Gastrocnemius medialis (tissue), 4 donors: ENCODE results near the gene TEX13B. TPM values are rescaled to one million over a fixed set of nuclear protein-coding genes. Genes with fewer than 3 reads are reported as not detected.

Source experiments
- ATAC-seq, 2 donors: fragments of 150-250 bp; one replicate each; pipeline ENCODE4 v1.9.1; 2016
- DNase-seq, 2 donors: peaks; one replicate each; pipeline ENCODE4 v3.0.0-alpha.2; 2019
- H3K27ac ChIP-seq, 4 donors: fragments of 200-600 bp; sonication (generic); 1 replicate in 1 of 4; 2 replicates in 3 of 4; pipeline ENCODE4 v1.5.1; 2016 to 2018; ENCODE audit warnings: mild to moderate bottlenecking in 2 of 4, moderate library complexity in 1 of 4
- H3K27me3 ChIP-seq, 3 donors: fragments of 200-600 bp; sonication (generic) in 2 of 3; 1 replicate in 1 of 3; 2 replicates in 2 of 3; pipeline versions ENCODE4 v1.5.1 to v1.6.0; 2016 to 2019; ENCODE audit warnings: mild to moderate bottlenecking in 1 of 3, moderate library complexity in 1 of 3
- H3K36me3 ChIP-seq, 2 donors: fragments of 200-600 bp; sonication (generic) in 1 of 2; one replicate each; pipeline ENCODE4 v1.5.1; 2017 to 2018
- H3K4me1 ChIP-seq, 2 donors: fragments of 200-600 bp; sonication (generic) in 1 of 2; one replicate each; pipeline ENCODE4 v1.5.1; 2016 to 2017; ENCODE audit warnings: mild to moderate bottlenecking in 2 of 2
- H3K4me3 ChIP-seq, 4 donors: fragments of 200-600 bp; sonication (generic) in 3 of 4; 1 replicate in 1 of 4; 2 replicates in 3 of 4; pipeline ENCODE4 v1.5.1; 2016 to 2019; ENCODE audit warnings: mild to moderate bottlenecking in 2 of 4
- H3K9me3 ChIP-seq, 3 donors: fragments of 200-600 bp; sonication (generic) in 2 of 3; 1 replicate in 1 of 3; 2 replicates in 2 of 3; pipeline ENCODE4 v1.5.1; 2016 to 2019
- CTCF ChIP-seq, 5 experiments: fragments of 450-650 bp in 3 of 5; fragments of 200-600 bp in 2 of 5; sonication (generic) in 2 of 5; IDR thresholded peaks in 4 of 5; conservative IDR thresholded peaks in 1 of 5; 1 replicate in 4 of 5; 2 replicates in 1 of 5; pipeline ENCODE4 v1.5.1; 2016 to 2019; ENCODE audit warnings: antibody characterized with exemption in 5 of 5, mild to moderate bottlenecking in 3 of 5, moderate library complexity in 3 of 5
- POLR2A ChIP-seq, 2 donors: fragments of 450-650 bp; IDR thresholded peaks; one replicate each; pipeline ENCODE4 v1.6.1; 2017; ENCODE audit warnings: antibody characterized with exemption in 2 of 2, mild to moderate bottlenecking in 2 of 2, moderate library complexity in 2 of 2
- in situ Hi-C, 4 donors: fragments of 200-750 bp; cut with MboI; loops; one replicate each; pipeline versions ENCODE4 v1.15.0 to v1.8.0; 2017; ENCODE audit warnings: low sequenced_read_pairs in 4 of 4
- intact Hi-C: fragments of 100-400 bp; cut with DNase I; formaldehyde crosslinking; loops from one replicate; pipeline ENCODE4 v1.15.1; 2023; ENCODE audit warnings: low total_unique reads
- total RNA-seq, 4 donors: library from RNA; depleted of rRNA; stranded (reverse); fragments of >200 nt; gene quantifications; one replicate each; pipeline versions ENCODE4 v1.1.0 to v1.2.3, GENCODE V29; 2016

The TEX13B gene
- not detected for total RNA-seq

- in situ Hi-C loops (no loop called here), intact Hi-C loops (no loop called here)
- no peak within 1 kb of the TSS for H3K4me3 ChIP-seq
- H3K27me3 ChIP-seq = no peaks in the 10 kb centered on the region
- no peaks in the 10 kb centered on the region for H3K9me3 ChIP-seq
- ATAC-seq (no peak), DNase-seq (no peak)
- no peaks in the 10 kb centered on the region for H3K4me1 ChIP-seq
- TF ChIP-seq POLR2A (IDR thresholded peaks at IDR 0.05) (no peak), CTCF (IDR thresholded peaks at IDR 0.05 in 4 of 5, conservative IDR thresholded peaks at IDR 0.05 in 1 of 5) (no peak)
- H3K27ac ChIP-seq = no peak within 1 kb of the TSS
- H3K36me3 ChIP-seq = no peaks in the 10 kb centered on the region
These were observed at the start of gene TEX13B for GRCh38 chrX:107982356-107982755. Gene TEX13B, minus strand, starts transcription at chrX:107982370. Its CDS starts 243 bp downstream, at chrX:107982127.

GRCh38 chrX:108029928-108030711 is 48.0 kb upstream of the TEX13B start:
- ATAC-seq (no peak), DNase-seq (no peak)
- peaks cover 0 to 7% (median 0%) of the 10 kb centered on the region in 3 donors for H3K27me3 ChIP-seq
- intact Hi-C loops = no loop called here
- H3K9me3 ChIP-seq = no peaks in the 10 kb centered on the region
- in situ Hi-C loops = no loop called here
- no peaks in the 10 kb centered on the region for H3K36me3 ChIP-seq
- H3K4me1 ChIP-seq = no peaks in the 10 kb centered on the region
- no peak for TF ChIP-seq POLR2A (IDR thresholded peaks at IDR 0.05)
- no peak for TF ChIP-seq CTCF (IDR thresholded peaks at IDR 0.05 in 4 of 5, conservative IDR thresholded peaks at IDR 0.05 in 1 of 5)
- H3K27ac ChIP-seq = no peak overlapping the region
- no peak overlapping the region for H3K4me3 ChIP-seq

- H3K36me3 ChIP-seq = no peaks in the 10 kb centered on the region
- no peak overlapping the region for H3K27ac ChIP-seq
- H3K4me1 ChIP-seq = no peaks in the 10 kb centered on the region
- DNase-seq (no peak), ATAC-seq (no peak)
- in situ Hi-C loops (no loop called here), intact Hi-C loops (no loop called here)
- peaks cover 0 to 7% (median 0%) of the 10 kb centered on the region in 3 donors for H3K27me3 ChIP-seq
- H3K9me3 ChIP-seq = no peaks in the 10 kb centered on the region
- H3K4me3 ChIP-seq = no peak overlapping the region
- TF ChIP-seq POLR2A (IDR thresholded peaks at IDR 0.05) (no peak), CTCF (IDR thresholded peaks at IDR 0.05 in 4 of 5, conservative IDR thresholded peaks at IDR 0.05 in 1 of 5) (no peak)
These were observed 46.7 kb upstream of the TEX13B start for GRCh38 chrX:108028854-108029253.

- Histone ChIP-seq H3K27me3 (peaks cover 0 to 7% (median 0%) of the 10 kb centered on the region in 3 donors), H3K9me3 (no peaks in the 10 kb centered on the region), H3K4me1 (no peaks in the 10 kb centered on the region), H3K27ac (no peak overlapping the region), H3K4me3 (no peak overlapping the region), H3K36me3 (no peaks in the 10 kb centered on the region)
- DNase-seq = no peak
- no peak for TF ChIP-seq POLR2A (IDR thresholded peaks at IDR 0.05)
- TF ChIP-seq CTCF (IDR thresholded peaks at IDR 0.05 in 4 of 5, conservative IDR thresholded peaks at IDR 0.05 in 1 of 5) = no peak
- no peak for ATAC-seq
- intact Hi-C loops = no loop called here
- in situ Hi-C loops = no loop called here
These were observed 43.9 kb upstream of the TEX13B start for GRCh38 chrX:108025954-108026600.
